Activated CD4-positive, alpha-beta T cell treated with anti-CD3 and anti-CD28 coated beads, Interleukin-2, amount 10 ng/mL, durations not matched to agents 7 days and 5 days (primary cell): ENCODE results near the gene DDX27. TPM values are rescaled to one million over a fixed set of nuclear protein-coding genes. Genes with fewer than 3 reads are reported as not detected.

Experiments
- CTCF ChIA-PET: fragments of 350-600 bp; sonication (Branson Sonifier 250); formaldehyde crosslinking; loops from one replicate; lab custom pipeline; 2021; ENCODE audit warnings: antibody characterized with exemption; lab: Charles Lee
- POLR2A ChIA-PET: fragments of 350-600 bp; sonication (Branson Sonifier 250); formaldehyde crosslinking; loops from one replicate; lab custom pipeline; 2021; ENCODE audit warnings: antibody characterized with exemption; lab: Charles Lee
- DNase-seq: peaks from one replicate; pipeline ENCODE4 v3.0.0-alpha.2; 2020
- H3K27ac Mint-ChIP-seq: one replicate; pipeline ENCODE4 v1.8.0; 2021; ENCODE audit warnings: mild to moderate bottlenecking, moderate library complexity, mixed read lengths
- H3K27me3 Mint-ChIP-seq: one replicate; pipeline ENCODE4 v1.8.0; 2021; ENCODE audit warnings: mixed read lengths
- H3K36me3 Mint-ChIP-seq: one replicate; pipeline ENCODE4 v1.8.0; 2021; ENCODE audit warnings: low read depth, mixed read lengths
- H3K4me1 Mint-ChIP-seq: one replicate; pipeline ENCODE4 v1.8.0; 2021; ENCODE audit warnings: mixed read lengths
- H3K4me3 Mint-ChIP-seq: one replicate; pipeline ENCODE4 v1.8.0; 2021; ENCODE audit warnings: mild to moderate bottlenecking, moderate library complexity, mixed read lengths
- H3K9me3 Mint-ChIP-seq: one replicate; pipeline ENCODE4 v1.8.0; 2021; ENCODE audit warnings: mixed read lengths
- total RNA-seq, 2 experiments: library from RNA; stranded (reverse); gene quantifications; one replicate each; pipeline ENCODE4 v1.2.3, GENCODE V29; 2021

The DDX27 gene
- total RNA-seq, 2 experiments from 2014 or later, result 39.1 to 42.0 TPM

GRCh38 chr20:49234831-49235230, 15.6 kb downstream of the DDX27 start:
- peaks cover 62% of the 10 kb centered on the region for H3K36me3 Mint-ChIP-seq
- ChIA-PET CTCF (interaction anchor here (0.6 to 5.1 kb wide), 4 partner anchors 12 to 64 kb away, joined by 3 to 18 read pairs (median 3); partner anchors contain the start of gene STAU1), POLR2A (no interaction called here)
- no peak overlapping the region for H3K27ac Mint-ChIP-seq
- H3K4me3 Mint-ChIP-seq, result no peak overlapping the region
- no peaks in the 10 kb centered on the region for H3K27me3 Mint-ChIP-seq
- no peaks in the 10 kb centered on the region for H3K9me3 Mint-ChIP-seq
- H3K4me1 Mint-ChIP-seq, result peaks cover 2% of the 10 kb centered on the region
- DNase-seq, result no peak

- peaks cover 57% of the 10 kb centered on the region for H3K36me3 Mint-ChIP-seq
These were observed 17.1 kb downstream of the DDX27 start for GRCh38 chr20:49236301-49236700.

GRCh38 chr20:49237531-49237930, 18.3 kb downstream of the DDX27 start:
- Mint-ChIP-seq H3K4me1 (no peaks in the 10 kb centered on the region), H3K9me3 (no peaks in the 10 kb centered on the region), H3K4me3 (no peak overlapping the region), H3K27me3 (no peaks in the 10 kb centered on the region), H3K27ac (peak overlapping the region; percentile 9), H3K36me3 (peaks cover 63% of the 10 kb centered on the region)
- ChIA-PET POLR2A (interaction anchor here (0.6 kb wide), 1 partner anchor 24 kb away, joined by 4 read pairs; no protein-coding TSS in a partner anchor), CTCF (interaction anchor here (0.6 to 5.1 kb wide), 9 partner anchors 9 to 620 kb away, joined by 3 to 18 read pairs (median 3); no protein-coding TSS in a partner anchor)
- DNase-seq, result no peak

More at GRCh38 chr20:49236301-49236700, 17.1 kb downstream of the DDX27 start:
- Mint-ChIP-seq H3K9me3 (no peaks in the 10 kb centered on the region), H3K4me3 (no peak overlapping the region), H3K4me1 (no peaks in the 10 kb centered on the region), H3K27ac (peak overlapping the region; percentile 22), H3K27me3 (no peaks in the 10 kb centered on the region)
- POLR2A ChIA-PET, result no interaction called here
- no peak for DNase-seq
- CTCF ChIA-PET, result interaction anchor here (1.1 to 5.1 kb wide), 2 partner anchors 9 to 11 kb away, joined by 3 to 18 read pairs; no protein-coding TSS in a partner anchor

GRCh38 chr20:49245921-49246740, 26.9 kb downstream of the DDX27 start:
- POLR2A ChIA-PET, result interaction anchor here (1.2 kb wide), 1 partner anchor 10 kb away, joined by 4 read pairs; no protein-coding TSS in a partner anchor
- DNase-seq, result peak; percentile 31
- peaks cover 59% of the 10 kb centered on the region for H3K36me3 Mint-ChIP-seq

GRCh38 chr20:49247169-49247723, 28.0 kb downstream of the DDX27 start:
- Mint-ChIP-seq H3K27me3 (no peaks in the 10 kb centered on the region), H3K36me3 (peaks cover 57% of the 10 kb centered on the region), H3K4me3 (no peak overlapping the region), H3K27ac (no peak overlapping the region), H3K4me1 (peaks cover 14% of the 10 kb centered on the region), H3K9me3 (no peaks in the 10 kb centered on the region)
- ChIA-PET POLR2A (no interaction called here), CTCF (interaction anchor here (1.0 to 3.6 kb wide), 4 partner anchors 8 to 30 kb away, joined by 3 to 18 read pairs (median 7); no protein-coding TSS in a partner anchor)
- DNase-seq, result no peak

More at GRCh38 chr20:49245921-49246740, 26.9 kb downstream of the DDX27 start:
- H3K4me1 Mint-ChIP-seq, result peaks cover 14% of the 10 kb centered on the region
- H3K27me3 Mint-ChIP-seq, result no peaks in the 10 kb centered on the region
- no peak overlapping the region for H3K4me3 Mint-ChIP-seq
- H3K9me3 Mint-ChIP-seq, result no peaks in the 10 kb centered on the region
- CTCF ChIA-PET, result interaction anchor here (0.7 to 3.6 kb wide), 10 partner anchors 9 to 296 kb away, joined by 3 to 18 read pairs (median 4); no protein-coding TSS in a partner anchor
- H3K27ac Mint-ChIP-seq, result no peak overlapping the region

- peaks cover 58% of the 10 kb centered on the region for H3K36me3 Mint-ChIP-seq
- H3K4me1 Mint-ChIP-seq, result peaks cover 14% of the 10 kb centered on the region
- DNase-seq, result no peak
- H3K27me3 Mint-ChIP-seq, result no peaks in the 10 kb centered on the region
- no peak overlapping the region for H3K4me3 Mint-ChIP-seq
- ChIA-PET CTCF (interaction anchor here (1.0 to 3.6 kb wide), 4 partner anchors 8 to 30 kb away, joined by 3 to 18 read pairs (median 7); no protein-coding TSS in a partner anchor), POLR2A (no interaction called here)
- H3K27ac Mint-ChIP-seq, result peak overlapping the region; percentile 39
- H3K9me3 Mint-ChIP-seq, result no peaks in the 10 kb centered on the region
These were observed 28.6 kb downstream of the DDX27 start for GRCh38 chr20:49247792-49248191.

GRCh38 chr20:49248301-49248700, 29.1 kb downstream of the DDX27 start:
- no peak for DNase-seq
- no peak overlapping the region for H3K27ac Mint-ChIP-seq
- ChIA-PET POLR2A (no interaction called here), CTCF (interaction anchor here (1.4 to 3.6 kb wide), 3 partner anchors 12 to 23 kb away, joined by 4 to 18 read pairs (median 7); no protein-coding TSS in a partner anchor)
- H3K4me3 Mint-ChIP-seq, result no peak overlapping the region
- peaks cover 14% of the 10 kb centered on the region for H3K4me1 Mint-ChIP-seq
- H3K36me3 Mint-ChIP-seq, result peaks cover 60% of the 10 kb centered on the region
- H3K27me3 Mint-ChIP-seq, result no peaks in the 10 kb centered on the region
- H3K9me3 Mint-ChIP-seq, result no peaks in the 10 kb centered on the region

- Mint-ChIP-seq H3K27me3 (no peaks in the 10 kb centered on the region), H3K27ac (no peak overlapping the region), H3K4me1 (peaks cover 8% of the 10 kb centered on the region), H3K4me3 (no peak overlapping the region), H3K36me3 (peaks cover 57% of the 10 kb centered on the region), H3K9me3 (no peaks in the 10 kb centered on the region)
- DNase-seq, result no peak
- POLR2A ChIA-PET, result no interaction called here
- CTCF ChIA-PET, result interaction anchor here (0.5 to 3.6 kb wide), 3 partner anchors 11 to 16 kb away, joined by 3 to 18 read pairs (median 4); no protein-coding TSS in a partner anchor
These were observed 29.9 kb downstream of the DDX27 start for GRCh38 chr20:49248879-49249665.

GRCh38 chr20:49252556-49253350, 33.5 kb downstream of the DDX27 start:
- POLR2A ChIA-PET, result interaction anchor here (0.9 kb wide), 1 partner anchor 11 kb away, joined by 8 read pairs; no protein-coding TSS in a partner anchor
- H3K27me3 Mint-ChIP-seq, result no peaks in the 10 kb centered on the region
- H3K27ac Mint-ChIP-seq, result no peak overlapping the region
- no peak overlapping the region for H3K4me3 Mint-ChIP-seq
- DNase-seq, result no peak
- peaks cover 2% of the 10 kb centered on the region for H3K4me1 Mint-ChIP-seq
- H3K36me3 Mint-ChIP-seq, result peaks cover 68% of the 10 kb centered on the region
- H3K9me3 Mint-ChIP-seq, result no peaks in the 10 kb centered on the region
- CTCF ChIA-PET, result interaction anchor here (1.0 to 3.1 kb wide), 7 partner anchors 9 to 24 kb away, joined by 3 to 18 read pairs (median 3); no protein-coding TSS in a partner anchor

GRCh38 chr20:49256261-49256660, 37.0 kb downstream of the DDX27 start:
- ChIA-PET POLR2A (interaction anchor here (1.0 kb wide), 1 partner anchor 10 kb away, joined by 4 read pairs; no protein-coding TSS in a partner anchor), CTCF (interaction anchor here (1.2 to 1.6 kb wide), 2 partner anchors 10 to 12 kb away, joined by 3 to 7 read pairs; no protein-coding TSS in a partner anchor)
- Mint-ChIP-seq H3K9me3 (peaks cover under 1% of the 10 kb centered on the region), H3K4me1 (peaks cover under 1% of the 10 kb centered on the region), H3K4me3 (no peak overlapping the region), H3K27me3 (no peaks in the 10 kb centered on the region), H3K36me3 (peaks cover 68% of the 10 kb centered on the region), H3K27ac (no peak overlapping the region)
- no peak for DNase-seq

- Mint-ChIP-seq H3K4me1 (peaks cover 7% of the 10 kb centered on the region), H3K4me3 (no peak overlapping the region), H3K27ac (no peak overlapping the region), H3K27me3 (no peaks in the 10 kb centered on the region), H3K36me3 (peaks cover 80% of the 10 kb centered on the region), H3K9me3 (peaks cover 3% of the 10 kb centered on the region)
- ChIA-PET POLR2A (no interaction called here), CTCF (no interaction called here)
- DNase-seq, result no peak
These were observed 40.1 kb downstream of the DDX27 start for GRCh38 chr20:49259284-49259683.
